SU-DHL-6 (cell line): ENCODE data around the gene KCNIP2.

ENCODE experiments used
- EZH2phosphoT487 ChIP-seq: fragments of 200-600 bp; sonication (generic), shearing (Covaris generic); conservative IDR thresholded peaks from 2 replicates; pipeline ENCODE4 v1.6.1; 2018; ENCODE audit warnings: mild to moderate bottlenecking, antibody characterized with exemption, low read length, moderate library complexity, mixed read lengths
- TF ChIP-seq, protein P1 (sequence below): fragments of 200-600 bp; sonication (generic); IDR thresholded peaks from one replicate; pipeline ENCODE4 v1.5.1; 2017; ENCODE audit warnings: antibody characterized with exemption, mild to moderate bottlenecking, low read length, moderate library complexity; ENCODE audit not compliant: insufficient read depth, poor library complexity, severe bottlenecking

DNA sequence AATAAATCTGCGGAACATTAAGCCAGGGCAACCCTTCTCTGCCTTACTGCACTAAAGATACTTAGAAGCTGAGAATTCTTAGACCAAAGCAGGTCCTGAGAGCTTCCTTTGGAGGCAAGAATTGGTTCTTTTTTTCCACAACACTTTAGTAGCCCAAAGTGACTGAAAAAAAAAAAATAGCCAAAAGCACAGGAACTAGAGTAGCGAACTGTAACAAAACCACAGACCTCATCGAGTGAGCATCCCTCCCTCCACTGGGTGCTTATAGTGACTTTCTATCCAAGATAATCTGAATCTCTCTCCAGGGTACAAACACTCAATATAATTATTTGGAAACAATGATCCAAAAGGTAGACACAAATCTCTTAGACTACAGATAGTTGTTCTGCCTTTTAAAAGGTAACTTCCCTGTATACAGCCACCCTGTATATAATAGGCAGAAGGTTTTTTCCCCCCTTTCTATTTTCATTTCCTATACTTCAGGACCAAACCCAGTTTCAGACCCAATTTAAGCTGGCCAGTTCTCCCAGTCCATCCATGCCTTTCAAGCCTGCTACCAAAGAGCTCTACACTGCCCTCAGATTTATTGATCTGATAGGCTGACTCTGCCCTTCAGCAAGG is 31.6 kb upstream of the KCNIP2 start:
- TF ChIP-seq, protein P1, sequence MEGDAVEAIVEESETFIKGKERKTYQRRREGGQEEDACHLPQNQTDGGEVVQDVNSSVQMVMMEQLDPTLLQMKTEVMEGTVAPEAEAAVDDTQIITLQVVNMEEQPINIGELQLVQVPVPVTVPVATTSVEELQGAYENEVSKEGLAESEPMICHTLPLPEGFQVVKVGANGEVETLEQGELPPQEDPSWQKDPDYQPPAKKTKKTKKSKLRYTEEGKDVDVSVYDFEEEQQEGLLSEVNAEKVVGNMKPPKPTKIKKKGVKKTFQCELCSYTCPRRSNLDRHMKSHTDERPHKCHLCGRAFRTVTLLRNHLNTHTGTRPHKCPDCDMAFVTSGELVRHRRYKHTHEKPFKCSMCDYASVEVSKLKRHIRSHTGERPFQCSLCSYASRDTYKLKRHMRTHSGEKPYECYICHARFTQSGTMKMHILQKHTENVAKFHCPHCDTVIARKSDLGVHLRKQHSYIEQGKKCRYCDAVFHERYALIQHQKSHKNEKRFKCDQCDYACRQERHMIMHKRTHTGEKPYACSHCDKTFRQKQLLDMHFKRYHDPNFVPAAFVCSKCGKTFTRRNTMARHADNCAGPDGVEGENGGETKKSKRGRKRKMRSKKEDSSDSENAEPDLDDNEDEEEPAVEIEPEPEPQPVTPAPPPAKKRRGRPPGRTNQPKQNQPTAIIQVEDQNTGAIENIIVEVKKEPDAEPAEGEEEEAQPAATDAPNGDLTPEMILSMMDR = no peak
- TF ChIP-seq EZH2phosphoT487 = no peak
